ENCODE data around the gene SMAD9. TPM values are rescaled to one million over a fixed set of nuclear protein-coding genes. Genes with fewer than 3 reads are reported as not detected.

SMAD9 gene
- total RNA-seq, 1 experiment from 2014 or later: 1.2 TPM

GRCh38 chr13:36950330-36950729 is 30.3 kb upstream of the SMAD9 start:
- no peaks in the 10 kb centered on the region for H3K9me3 Mint-ChIP-seq (ENCODE audit: unreplicated experiment)
- CTCF ChIA-PET: no interaction called here
- no peaks in the 10 kb centered on the region for H3K9me3 ChIP-seq
- intact Hi-C loops (cut with micrococcal nuclease; ENCODE audit: unreplicated experiment): no loop called here
- peaks cover 6% of the 10 kb centered on the region for H3K4me1 Mint-ChIP-seq (ENCODE audit: low read depth, unreplicated experiment)
- H3K36me3 ChIP-seq (ENCODE audit: control insufficient read depth, insufficient read depth, low read length): peaks cover 1% of the 10 kb centered on the region; the same call in 1 of the 2 replicates
- H3K4me1 ChIP-seq: no peaks in the 10 kb centered on the region
- H3K27me3 Mint-ChIP-seq (ENCODE audit: insufficient read depth, unreplicated experiment): no peaks in the 10 kb centered on the region
- no peak overlapping the region for H3K27ac Mint-ChIP-seq (ENCODE audit: unreplicated experiment)
- H3K4me3 Mint-ChIP-seq (ENCODE audit: unreplicated experiment): no peak overlapping the region
- no peak for TF ChIP-seq CTCF (IDR thresholded peaks at IDR 0.05; ENCODE audit: insufficient read depth in 1 of 2, low read depth in 1 of 2, low read length in 1 of 2, severe bottlenecking in 1 of 2, unreplicated experiment in 1 of 2)
- BruUV-seq (replicated peaks): no TSS peak
- POLR2A ChIA-PET: no interaction called here
- DNase-seq: no peak
- H3K27me3 ChIP-seq (replicated peaks; ENCODE audit: control insufficient read depth, insufficient read depth, low read length): no peaks in the 10 kb centered on the region
- no peak overlapping the region for H3K4me3 ChIP-seq (ENCODE audit: low read depth, low read length)
- H3K36me3 Mint-ChIP-seq (ENCODE audit: insufficient read depth, unreplicated experiment): peaks cover 41% of the 10 kb centered on the region

- POLR2A ChIA-PET: interaction anchor here (0.6 kb wide), 1 partner anchor 651 kb away, joined by 3 read pairs; no protein-coding TSS in a partner anchor
- Mint-ChIP-seq H3K36me3 (ENCODE audit: insufficient read depth, unreplicated experiment) (peaks cover 11% of the 10 kb centered on the region), H3K9me3 (ENCODE audit: unreplicated experiment) (no peaks in the 10 kb centered on the region), H3K27ac (ENCODE audit: unreplicated experiment) (no peak overlapping the region), H3K27me3 (ENCODE audit: insufficient read depth, unreplicated experiment) (peaks cover 1% of the 10 kb centered on the region), H3K4me3 (ENCODE audit: unreplicated experiment) (no peak overlapping the region), H3K4me1 (ENCODE audit: low read depth, unreplicated experiment) (peaks cover 8% of the 10 kb centered on the region)
- no TSS peak for BruUV-seq (replicated peaks)
- Histone ChIP-seq H3K9me3 (no peaks in the 10 kb centered on the region), H3K27me3 (replicated peaks; ENCODE audit: control insufficient read depth, insufficient read depth, low read length) (no peaks in the 10 kb centered on the region), H3K36me3 (ENCODE audit: control insufficient read depth, insufficient read depth, low read length) (no peaks in the 10 kb centered on the region), H3K4me3 (ENCODE audit: low read depth, low read length) (no peak overlapping the region), H3K4me1 (no peaks in the 10 kb centered on the region)
- intact Hi-C loops (cut with micrococcal nuclease; ENCODE audit: unreplicated experiment): no loop called here
- no peak for DNase-seq
- CTCF ChIA-PET: no interaction called here
- no peak for TF ChIP-seq CTCF (IDR thresholded peaks at IDR 0.05; ENCODE audit: insufficient read depth in 1 of 2, low read depth in 1 of 2, low read length in 1 of 2, severe bottlenecking in 1 of 2, unreplicated experiment in 1 of 2)
Observed at GRCh38 chr13:36945078-36945477, 25.0 kb upstream of the SMAD9 start.

- ChIA-PET POLR2A (no interaction called here), CTCF (no interaction called here)
- Histone ChIP-seq H3K4me3 (ENCODE audit: low read depth, low read length) (no peak overlapping the region), H3K4me1 (no peaks in the 10 kb centered on the region), H3K27me3 (replicated peaks; ENCODE audit: control insufficient read depth, insufficient read depth, low read length) (no peaks in the 10 kb centered on the region), H3K36me3 (ENCODE audit: control insufficient read depth, insufficient read depth, low read length) (no peaks in the 10 kb centered on the region), H3K9me3 (no peaks in the 10 kb centered on the region)
- BruUV-seq (replicated peaks): no TSS peak
- Mint-ChIP-seq H3K4me3 (ENCODE audit: unreplicated experiment) (no peak overlapping the region), H3K36me3 (ENCODE audit: insufficient read depth, unreplicated experiment) (no peaks in the 10 kb centered on the region), H3K4me1 (ENCODE audit: low read depth, unreplicated experiment) (no peaks in the 10 kb centered on the region), H3K27me3 (ENCODE audit: insufficient read depth, unreplicated experiment) (peaks cover 2% of the 10 kb centered on the region), H3K9me3 (ENCODE audit: unreplicated experiment) (no peaks in the 10 kb centered on the region), H3K27ac (ENCODE audit: unreplicated experiment) (no peak overlapping the region)
- no peak for TF ChIP-seq CTCF (IDR thresholded peaks at IDR 0.05; ENCODE audit: insufficient read depth in 1 of 2, low read depth in 1 of 2, low read length in 1 of 2, severe bottlenecking in 1 of 2, unreplicated experiment in 1 of 2)
- intact Hi-C loops (cut with micrococcal nuclease; ENCODE audit: unreplicated experiment): no loop called here
- no peak for DNase-seq
Observed at GRCh38 chr13:36925603-36926002, 5.6 kb upstream of the SMAD9 start.

Data from Caco-2 (cell line).